Kidney (tissue), 14 donors: ENCODE results near the gene MYO1D. TPM values are rescaled to one million over a fixed set of nuclear protein-coding genes. Genes with fewer than 3 reads are reported as not detected.

Experiments
- DNase-seq, 5 donors: peaks; one replicate each; pipeline ENCODE4 v3.0.0-alpha.2; 2013 to 2020
- FAIRE-seq: peaks from 2 replicates; lab custom pipeline; 2012; peaks lifted over from hg19 to GRCh38; lab: Jason Lieb, UNC
- H3K27ac ChIP-seq, 2 donors: one replicate each; pipeline ENCODE4 v1.7.0; 2013; ENCODE audit warnings: low read depth in 2 of 2, low read length in 2 of 2, inconsistent platforms in 1 of 2
- H3K27me3 ChIP-seq: one replicate; pipeline ENCODE4 v1.7.1; 2013; ENCODE audit warnings: low read length, inconsistent platforms; ENCODE audit not compliant: control insufficient read depth, insufficient read depth
- H3K36me3 ChIP-seq, 3 donors: one replicate each; pipeline versions ENCODE4 v1.7.0 to v1.7.1; 2013; ENCODE audit warnings: low read length in 3 of 3, control low read depth in 1 of 3, inconsistent platforms in 1 of 3; ENCODE audit not compliant: insufficient read depth in 3 of 3, control insufficient read depth in 2 of 3
- H3K4me1 ChIP-seq, 3 donors: one replicate each; pipeline versions ENCODE4 v1.7.0 to v1.7.1; 2013; ENCODE audit warnings: low read length in 3 of 3, inconsistent platforms in 1 of 3, low read depth in 1 of 3; ENCODE audit not compliant: control insufficient read depth in 2 of 3, insufficient read depth in 2 of 3
- H3K4me3 ChIP-seq, 3 donors: one replicate each; pipeline versions ENCODE4 v1.7.0 to v1.8.1; 2013; ENCODE audit warnings: low read length in 3 of 3, control low read depth in 1 of 3, inconsistent platforms in 1 of 3
- H3K9ac ChIP-seq, 3 donors: one replicate each; pipeline versions ENCODE4 v1.7.0 to v1.7.1; 2013; ENCODE audit warnings: low read length in 3 of 3, control low read depth in 1 of 3, inconsistent platforms in 1 of 3
- H3K9me3 ChIP-seq, 3 donors: one replicate each; pipeline versions ENCODE4 v1.7.0 to v1.7.1; 2013; ENCODE audit warnings: low read length in 3 of 3, control low read depth in 1 of 3, inconsistent platforms in 1 of 3; ENCODE audit not compliant: control insufficient read depth in 2 of 3, insufficient read depth in 1 of 3
- CTCF ChIP-seq: IDR thresholded peaks from 3 replicates; pipeline ENCODE4 v1.5.1; 2012; ENCODE audit warnings: mild to moderate bottlenecking, moderate library complexity, borderline replicate concordance; ENCODE audit not compliant: insufficient read depth; ENCODE audit errors: extremely low read depth
- intact Hi-C: fragments of 100-400 bp; cut with DNase I; formaldehyde crosslinking; loops from one replicate; pipeline ENCODE4 v1.11.1; 2022
- polyA plus RNA-seq: library from polyadenylated mRNA; stranded (reverse); fragments of 350-450 nt; fragmentation: Illumina TruSeq; extraction: RNeasy Lipid Tissue Mini Kit (QIAGEN cat#74804); gene quantifications from one replicate; pipeline ENCODE4 v1.2.3, GENCODE V29; 2014; ENCODE audit warnings: low read depth, low replicate concordance; ENCODE audit not compliant: insufficient read depth
- total RNA-seq: library from RNA; stranded (reverse); fragmentation: NEBNext Ultra II Directional; extraction: Animal tissue kit (Norgen Biotek cat#: 25700); gene quantifications from one replicate; pipeline ENCODE4 v1.2.1, GENCODE V29; 2021
- donor health status: control.
- donor health status: control.
- donor health status: control.
- donor health status: control.
- donor health status: control.
- donor health status: DM: yes; HTN: yes; CAD: no.
- donor health status: Normal renal cell carcinoma (clear cell type).

MYO1D gene
- total and polyA plus RNA-seq, 2 donors from 2014 or later: 21.1 to 99.9 TPM

GRCh38 chr17:32801641-32802040 is 75.3 kb downstream of the MYO1D start:
- TF ChIP-seq CTCF: no peak
- no peaks in the 10 kb centered on the region for H3K36me3 ChIP-seq
- no peaks in the 10 kb centered on the region for H3K9me3 ChIP-seq
- H3K9ac ChIP-seq: no peak overlapping the region
- H3K27me3 ChIP-seq: no peaks in the 10 kb centered on the region
- no peak overlapping the region for H3K4me3 ChIP-seq
- no peak overlapping the region for H3K27ac ChIP-seq
- intact Hi-C loops: no loop called here
- DNase-seq (no peak), FAIRE-seq (no peak)
- H3K4me1 ChIP-seq: no peaks in the 10 kb centered on the region

DNA sequence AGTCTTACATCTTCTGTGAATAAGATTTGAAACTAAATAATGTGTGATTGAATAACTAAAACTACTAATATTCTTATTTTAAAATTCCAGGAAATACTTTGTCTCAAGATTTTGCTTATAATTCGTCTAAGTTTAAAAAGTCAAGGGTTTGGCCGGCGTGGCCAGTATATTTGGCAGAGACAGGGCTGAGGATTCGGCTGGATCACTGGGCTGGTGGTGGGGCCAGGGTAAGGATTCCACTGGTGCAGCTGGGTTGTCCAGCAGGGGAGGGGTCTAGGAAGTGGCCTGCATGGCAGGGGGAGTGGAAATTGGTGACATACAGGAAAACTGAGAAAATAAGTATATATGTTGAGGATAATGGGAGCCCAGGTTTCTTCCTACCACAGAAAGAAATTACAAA is 75.7 kb downstream of the MYO1D start:
- Histone ChIP-seq H3K27me3 (no peaks in the 10 kb centered on the region), H3K4me3 (no peak overlapping the region), H3K9ac (no peak overlapping the region), H3K27ac (no peak overlapping the region), H3K36me3 (no peaks in the 10 kb centered on the region), H3K9me3 (no peaks in the 10 kb centered on the region), H3K4me1 (no peaks in the 10 kb centered on the region)
- intact Hi-C loops: no loop called here
- FAIRE-seq (no peak), DNase-seq (no peak)
- no peak for TF ChIP-seq CTCF

GRCh38 chr17:32798938-32799337 is 78.0 kb downstream of the MYO1D start:
- no peak overlapping the region for H3K4me3 ChIP-seq
- intact Hi-C loops: no loop called here
- TF ChIP-seq CTCF: no peak
- no peak for DNase-seq
- FAIRE-seq: no peak
- no peaks in the 10 kb centered on the region for H3K9me3 ChIP-seq
- H3K36me3 ChIP-seq: no peaks in the 10 kb centered on the region
- no peaks in the 10 kb centered on the region for H3K4me1 ChIP-seq
- H3K9ac ChIP-seq: no peak overlapping the region
- H3K27ac ChIP-seq: no peak overlapping the region
- H3K27me3 ChIP-seq: no peaks in the 10 kb centered on the region

- H3K4me3 ChIP-seq: no peak overlapping the region
- no peaks in the 10 kb centered on the region for H3K9me3 ChIP-seq
- H3K27me3 ChIP-seq: no peaks in the 10 kb centered on the region
- no peak overlapping the region for H3K9ac ChIP-seq
- no peak for TF ChIP-seq CTCF
- no peaks in the 10 kb centered on the region for H3K4me1 ChIP-seq
- DNase-seq: no peak
- no peak overlapping the region for H3K27ac ChIP-seq
- intact Hi-C loops: no loop called here
- H3K36me3 ChIP-seq: no peaks in the 10 kb centered on the region
- FAIRE-seq: no peak
Observed at GRCh38 chr17:32795339-32795979, 81.5 kb downstream of the MYO1D start.
